ENCODE measurements around the gene CCNF.
A peak's percentile ranks its signal among the peaks of the same experiment; 100 is the strongest.
"Not testable (repeated sequence)": the region's sequence is repeated elsewhere in the genome, so short reads cannot be mapped to it uniquely, and the experiment has no call there.

The CCNF gene

DNA sequence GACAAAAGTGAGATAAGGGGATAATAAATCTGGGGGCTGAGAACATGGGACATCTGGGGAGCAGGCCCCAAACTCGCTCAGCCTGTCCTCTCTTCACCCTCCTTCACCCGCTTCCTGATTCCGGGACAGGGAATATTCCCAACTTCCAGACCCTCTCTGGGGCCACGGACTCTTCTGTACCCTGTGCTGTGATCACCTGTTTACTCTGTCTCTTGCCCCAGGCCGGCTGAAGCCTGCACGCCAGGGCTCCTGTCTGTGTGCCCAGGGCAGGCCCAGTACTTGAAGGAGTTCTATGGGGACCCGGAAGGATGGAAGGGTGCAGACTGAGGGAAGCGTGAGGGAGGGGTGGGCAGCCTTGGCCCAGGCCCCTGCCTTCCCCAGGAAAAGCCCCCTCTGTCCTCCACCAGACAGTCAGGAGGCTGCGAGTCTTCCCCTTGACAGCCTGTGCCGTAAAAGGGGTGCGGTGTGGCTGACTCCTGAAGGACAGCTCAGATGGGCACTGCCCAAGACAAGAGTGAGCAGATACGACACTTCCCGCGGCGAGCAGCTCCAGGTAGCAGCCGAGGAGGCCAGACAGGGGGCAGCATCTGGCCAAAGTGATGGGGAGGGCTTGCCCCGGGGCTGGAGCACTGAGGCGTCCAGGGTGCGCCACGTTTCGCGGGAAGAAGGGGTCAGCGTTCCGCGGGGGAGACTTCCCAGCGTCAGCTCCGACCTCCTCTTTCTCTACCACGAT is 1.0 kb upstream of the CCNF start:
- DNase-seq (ENCODE audit: low read depth in 2 of 2): peak in 1 of 2 donors; percentile 11

DNA sequence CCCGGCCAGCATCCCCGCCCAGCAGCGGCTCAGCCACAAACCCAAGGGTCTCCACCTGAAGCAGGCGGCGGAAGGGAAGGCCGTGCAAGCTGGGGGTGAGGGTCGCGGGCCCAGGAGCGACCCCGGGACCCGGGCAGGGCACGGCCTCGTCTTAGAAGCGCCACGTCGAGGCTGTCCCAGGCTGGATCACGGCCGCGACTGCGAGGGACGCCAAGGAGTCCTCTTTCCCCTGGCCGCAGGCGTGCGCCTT is 538 bp upstream of the CCNF start:
- DNase-seq (ENCODE audit: low read depth in 2 of 2): peak in 1 of 2 donors; percentile 7

DNA sequence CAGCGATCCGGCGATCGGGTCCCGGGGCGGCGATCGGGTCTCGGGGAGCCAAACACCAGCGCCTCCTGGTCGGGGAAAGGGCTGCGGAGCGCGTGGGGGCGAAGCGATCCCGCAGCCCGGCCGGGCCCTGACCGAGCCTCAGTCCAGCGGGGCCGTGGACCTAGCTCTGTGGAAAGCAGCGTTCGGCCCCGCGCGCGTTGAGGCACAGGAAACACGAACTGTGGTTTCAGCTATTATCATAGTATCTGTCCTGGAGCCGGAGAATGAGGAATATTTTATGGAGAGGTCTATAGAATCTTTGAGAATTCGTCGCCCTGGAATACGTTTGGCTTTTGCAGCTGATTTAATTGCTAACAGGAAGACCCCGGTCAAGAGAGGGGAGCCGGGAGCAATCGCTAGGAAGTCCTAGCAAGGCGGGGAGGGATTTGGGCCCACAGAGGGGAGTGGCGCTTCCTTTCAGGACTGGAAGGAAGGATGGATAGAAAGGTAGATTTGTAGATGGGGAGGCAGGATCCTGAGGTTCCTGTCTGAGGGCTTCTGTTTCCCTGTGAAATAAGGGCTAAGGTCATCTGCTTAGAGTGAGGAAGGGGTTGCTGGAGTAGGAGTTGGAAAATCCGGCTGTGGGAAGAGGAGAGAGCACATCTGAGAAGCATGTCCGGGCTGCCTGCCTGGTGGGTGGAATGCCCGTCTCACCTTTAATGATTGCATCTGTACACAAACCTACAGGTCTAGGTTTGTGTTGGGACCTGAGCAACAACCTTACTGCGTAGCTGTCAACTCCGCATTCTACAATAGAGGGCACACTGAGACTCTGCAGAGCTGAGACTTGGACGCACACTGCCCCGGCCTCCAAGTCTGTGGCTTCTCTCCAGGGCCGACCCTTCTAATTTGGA is 770 bp downstream of the CCNF start:
- no peak for DNase-seq (ENCODE audit: low read depth in 2 of 2)

DNA sequence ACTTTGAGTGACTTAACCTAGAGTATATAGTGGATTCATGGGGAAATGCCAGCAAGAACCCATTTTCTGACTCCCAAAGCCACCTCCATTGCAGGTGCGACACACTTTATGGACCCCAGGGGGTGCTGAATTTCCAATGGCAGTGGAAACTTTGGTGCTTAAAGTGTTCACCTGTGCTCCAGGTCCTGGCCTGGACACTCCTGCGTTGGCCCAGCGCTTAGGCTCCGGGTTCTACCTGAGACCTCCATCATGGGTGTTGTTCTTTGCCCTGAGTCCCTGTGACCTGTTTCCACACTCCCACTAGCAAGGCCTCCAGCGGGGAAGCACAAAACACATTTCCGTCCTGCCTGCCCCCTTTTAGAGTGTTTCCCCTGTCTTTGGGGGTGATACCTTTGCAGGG is 3.0 kb downstream of the CCNF start:
- no peak for DNase-seq (ENCODE audit: low read depth in 2 of 2)

DNA sequence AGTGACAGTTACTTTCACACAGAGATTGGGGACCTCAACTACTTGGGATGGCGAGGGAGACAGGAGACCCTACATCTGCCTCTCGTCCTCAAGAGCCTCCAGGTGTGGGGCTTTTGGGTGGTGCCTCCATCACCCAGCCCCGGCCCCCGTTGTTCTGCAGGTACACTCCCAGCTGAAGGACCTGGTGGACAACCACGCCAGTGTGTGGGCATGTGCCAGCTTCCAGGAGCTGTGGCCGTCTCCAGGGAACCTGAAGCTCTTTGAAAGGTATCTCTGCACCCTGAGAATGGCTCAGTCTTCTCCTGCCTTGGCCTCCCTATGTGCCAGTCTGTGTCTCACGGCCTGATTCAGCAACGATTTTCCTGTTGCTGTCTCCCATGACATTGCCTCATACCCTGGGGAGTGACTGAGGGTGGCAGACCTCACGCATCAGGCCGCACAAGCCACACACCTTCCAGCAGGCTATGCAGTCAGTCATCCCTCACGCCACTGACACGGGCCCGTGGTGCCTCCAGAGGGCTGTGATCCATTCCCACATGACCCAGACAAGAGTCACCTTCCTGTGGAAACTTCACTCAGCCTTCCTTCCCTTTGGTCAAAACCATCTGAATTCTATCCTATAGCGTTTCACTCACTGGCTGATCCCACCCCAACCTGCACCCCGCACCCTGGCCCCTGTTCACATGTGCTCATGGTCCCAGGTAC is 3.7 kb downstream of the CCNF start:
- no peak for DNase-seq (ENCODE audit: low read depth in 2 of 2)

DNA sequence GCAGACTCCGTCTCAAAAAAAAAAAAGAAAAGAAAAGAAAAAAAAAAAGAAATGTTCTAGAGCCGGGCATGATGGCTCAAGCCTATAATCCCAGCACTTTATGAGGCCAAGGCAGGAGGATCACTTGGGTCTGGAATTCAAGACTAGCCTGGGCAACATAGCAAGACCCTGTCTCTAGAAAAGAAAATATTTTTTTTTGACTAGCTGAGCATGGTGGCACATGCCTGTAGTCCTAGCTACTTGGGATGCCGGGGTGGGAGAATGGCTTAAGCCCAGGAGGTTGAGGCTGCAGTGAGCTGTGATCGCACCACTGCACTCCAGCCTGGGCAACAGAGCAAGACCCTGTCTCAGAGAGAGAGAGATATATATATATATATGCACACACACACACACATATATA is 6.0 kb downstream of the CCNF start:
- DNase-seq (ENCODE audit: low read depth in 2 of 2): not testable (repeated sequence)

DNA sequence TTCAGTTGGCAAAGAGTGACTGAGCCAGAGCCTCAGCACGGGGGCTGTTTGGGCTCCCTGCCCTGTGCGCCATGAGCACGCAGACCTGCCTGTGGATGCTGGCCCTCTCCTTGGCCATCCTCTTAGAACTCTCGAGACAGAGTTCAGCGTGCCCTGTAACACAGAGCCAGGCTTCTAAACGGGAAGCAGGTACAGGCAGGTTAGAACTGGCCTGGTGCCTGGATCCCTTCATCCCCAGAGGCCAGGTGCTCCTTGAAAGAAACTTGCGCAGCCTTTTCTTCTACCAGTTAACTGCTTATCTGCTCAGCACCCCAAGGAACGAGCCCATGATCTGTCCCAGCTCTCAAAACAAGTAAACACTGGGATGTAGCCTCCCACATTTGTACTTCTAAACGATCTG is 6.9 kb downstream of the CCNF start:
- no peak for DNase-seq (ENCODE audit: low read depth in 2 of 2)

DNA sequence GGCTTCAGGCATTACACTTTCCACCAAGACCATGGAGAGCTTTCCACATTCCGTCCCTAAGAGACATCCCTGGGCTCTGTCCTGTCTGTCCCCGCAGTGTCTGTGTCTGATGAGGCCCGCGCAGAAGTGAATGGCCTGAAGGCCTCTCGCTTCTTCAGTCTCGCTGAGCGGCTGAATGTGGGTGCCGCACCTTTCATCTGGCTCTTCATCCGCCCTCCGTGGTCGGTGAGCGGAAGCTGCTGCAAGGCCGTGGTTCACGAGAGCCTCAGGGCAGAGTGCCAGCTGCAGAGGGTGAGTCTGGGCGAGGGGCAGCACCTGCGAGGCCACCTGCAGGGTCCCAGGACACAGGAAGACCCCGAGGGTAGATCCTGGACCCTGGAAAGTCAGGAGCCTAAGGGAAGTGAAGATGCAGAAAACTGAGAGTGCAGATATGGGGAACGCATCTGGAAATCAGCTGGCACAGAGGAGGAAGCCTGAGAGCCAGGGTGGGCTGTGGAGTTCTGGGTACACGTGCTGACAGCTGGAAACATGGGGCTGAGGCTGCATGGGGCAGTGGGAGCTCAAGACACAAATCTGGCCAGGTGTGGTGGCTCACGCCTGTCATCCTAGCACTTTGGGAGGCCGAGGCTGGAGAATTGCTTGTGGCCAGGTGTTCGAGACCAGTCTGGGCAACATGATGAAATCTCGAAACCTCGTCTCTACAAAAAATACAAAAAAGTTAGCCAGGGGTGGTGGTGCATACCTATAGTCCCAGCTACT is 8.0 kb downstream of the CCNF start:
- no peak for DNase-seq (ENCODE audit: low read depth in 2 of 2)

DNA sequence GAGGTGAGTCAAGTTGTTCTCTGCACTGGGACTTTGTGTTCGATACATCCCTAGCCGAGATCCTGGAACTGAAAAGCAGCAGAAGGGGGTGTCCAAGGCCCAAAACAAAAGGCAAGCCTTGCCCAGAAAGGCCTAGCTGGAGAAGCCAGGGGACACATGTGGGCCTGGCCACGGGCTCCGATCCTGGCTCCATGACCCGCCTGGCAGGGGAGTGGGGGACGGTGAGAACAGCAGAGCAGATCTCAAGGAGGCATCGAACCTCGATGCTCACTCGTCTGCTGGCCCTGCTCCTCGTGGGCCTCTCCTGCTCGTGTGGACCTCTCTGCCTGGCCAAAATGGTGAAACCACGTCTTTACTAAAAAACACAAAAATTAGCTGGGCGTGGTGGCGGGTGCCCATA is 8.9 kb downstream of the CCNF start:
- no peak for DNase-seq (ENCODE audit: low read depth in 2 of 2)

DNA sequence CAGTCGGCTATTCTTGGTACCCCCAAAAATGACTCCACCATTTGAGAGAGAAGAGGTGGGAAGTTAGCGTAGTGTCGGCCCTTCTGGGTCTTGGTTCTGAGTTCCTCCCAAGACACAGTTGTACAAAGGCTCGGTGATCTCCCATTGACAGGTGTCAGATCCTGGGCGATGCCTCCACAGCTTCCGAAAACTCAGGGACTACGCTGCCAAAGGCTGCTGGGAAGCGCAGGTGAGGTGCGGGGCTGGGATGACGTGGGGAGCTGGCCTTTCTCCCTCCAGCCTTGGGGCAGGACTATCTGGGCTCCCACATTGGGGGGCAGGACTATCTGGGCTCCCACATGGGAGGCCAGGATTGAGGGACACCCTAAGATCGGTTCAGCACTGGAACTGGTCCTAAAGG is 10.4 kb downstream of the CCNF start:
- DNase-seq (ENCODE audit: low read depth in 2 of 2): no peak

DNA sequence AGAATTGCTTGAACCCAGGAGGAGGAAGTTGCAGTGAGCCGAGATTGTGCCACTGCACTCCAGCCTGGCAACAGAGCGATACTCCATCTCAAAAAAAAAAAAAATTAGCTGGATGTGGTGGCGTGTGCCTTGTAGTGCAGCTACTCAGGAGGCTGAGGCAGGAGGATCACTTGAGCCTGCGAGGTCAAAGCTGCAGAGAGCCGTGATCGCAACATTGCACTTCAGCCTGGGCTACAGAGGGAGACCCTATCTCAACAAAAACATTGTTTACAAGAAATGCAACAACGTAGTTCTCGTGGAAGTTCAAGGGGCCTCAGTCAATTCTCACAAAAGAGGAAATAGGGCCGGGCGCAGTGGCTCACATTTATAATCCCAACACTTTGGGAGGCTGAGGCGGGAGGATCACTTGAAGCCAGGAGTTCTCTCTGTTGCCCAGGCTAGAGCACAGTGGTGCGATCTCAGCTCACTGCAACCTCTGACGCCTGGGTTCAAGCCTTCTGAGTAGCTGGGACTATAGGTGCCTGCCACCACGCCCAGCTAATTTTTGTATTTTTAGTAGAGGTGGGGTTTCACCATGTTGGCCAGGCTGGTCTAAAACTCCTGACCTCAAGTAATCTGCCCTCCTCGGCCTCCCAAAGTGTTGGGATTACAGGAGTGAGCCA is 12.0 kb downstream of the CCNF start:
- DNase-seq (ENCODE audit: low read depth in 2 of 2): not testable (repeated sequence)

DNA sequence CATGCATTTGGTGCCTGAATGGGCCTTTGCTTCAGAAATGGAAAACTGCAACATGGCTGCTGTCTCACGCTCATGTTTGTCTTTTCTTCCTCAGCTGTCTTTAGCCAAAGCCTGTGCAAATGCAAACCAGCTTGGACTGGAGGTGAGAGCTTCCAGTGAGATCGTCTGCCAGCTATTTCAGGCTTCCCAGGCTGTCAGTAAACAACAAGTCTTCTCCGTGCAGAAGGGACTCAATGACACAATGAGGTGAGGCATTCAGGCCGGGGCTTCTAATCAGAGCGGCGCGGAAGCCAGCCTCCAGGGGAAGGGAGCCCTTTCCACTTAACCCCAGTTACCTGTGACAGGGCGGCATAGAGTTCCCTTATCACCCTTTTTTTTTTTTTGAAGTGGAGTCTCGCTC is 14.3 kb downstream of the CCNF start:
- no peak for DNase-seq (ENCODE audit: low read depth in 2 of 2)

DNA sequence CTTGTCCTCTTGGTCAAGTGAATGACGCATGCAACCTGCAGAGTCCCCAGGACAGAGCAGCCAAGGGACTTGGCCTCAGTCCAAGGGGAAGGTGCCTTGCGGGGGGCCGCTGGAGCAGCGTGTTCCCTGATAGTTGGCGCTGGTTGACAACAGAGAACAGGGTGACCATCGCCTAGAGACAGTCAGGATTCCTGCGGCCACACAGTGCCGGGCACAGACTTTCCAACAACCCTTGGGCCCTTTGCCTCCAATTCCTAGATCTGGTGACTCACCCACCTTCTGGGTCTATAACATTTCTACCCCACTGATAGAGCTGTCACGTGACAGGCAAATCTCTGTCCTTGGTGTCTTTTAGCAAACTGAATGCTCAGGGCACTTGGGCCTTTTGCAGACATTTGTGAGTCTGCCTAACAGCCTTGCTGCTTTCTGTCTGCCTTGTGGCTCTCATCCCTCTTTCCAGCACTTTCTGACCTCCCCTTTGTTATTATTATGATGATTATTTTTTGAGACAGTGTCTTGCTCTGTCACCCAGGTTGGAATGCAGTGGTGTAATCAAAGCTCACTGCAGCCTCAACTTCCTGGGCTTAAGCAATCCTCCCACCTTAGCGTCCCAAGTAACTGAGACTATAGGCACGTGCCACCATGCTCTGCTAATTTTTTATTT is 18.8 kb downstream of the CCNF start:
- no peak for DNase-seq (ENCODE audit: low read depth in 2 of 2)

DNA sequence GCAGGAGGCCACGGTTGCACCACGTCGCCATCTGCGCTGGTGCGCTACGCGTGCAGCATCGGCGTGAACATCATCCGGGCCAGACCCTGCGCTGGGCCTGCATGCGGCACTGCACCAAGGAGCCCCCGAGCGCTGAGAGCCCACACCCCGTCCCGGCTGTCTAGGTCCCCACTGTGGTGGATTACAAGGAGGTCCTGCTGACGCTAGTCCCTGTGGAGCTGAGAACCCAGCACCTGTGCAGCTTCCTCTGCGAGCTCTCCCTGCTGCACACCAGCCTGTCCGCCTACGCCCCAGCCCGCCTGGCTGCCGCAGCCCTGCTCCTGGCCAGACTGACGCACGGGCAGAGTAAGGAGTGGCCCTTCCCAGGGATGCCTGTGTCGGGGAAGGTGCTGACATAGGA is 19.9 kb downstream of the CCNF start:
- DNase-seq (ENCODE audit: low read depth in 2 of 2): no peak

DNA sequence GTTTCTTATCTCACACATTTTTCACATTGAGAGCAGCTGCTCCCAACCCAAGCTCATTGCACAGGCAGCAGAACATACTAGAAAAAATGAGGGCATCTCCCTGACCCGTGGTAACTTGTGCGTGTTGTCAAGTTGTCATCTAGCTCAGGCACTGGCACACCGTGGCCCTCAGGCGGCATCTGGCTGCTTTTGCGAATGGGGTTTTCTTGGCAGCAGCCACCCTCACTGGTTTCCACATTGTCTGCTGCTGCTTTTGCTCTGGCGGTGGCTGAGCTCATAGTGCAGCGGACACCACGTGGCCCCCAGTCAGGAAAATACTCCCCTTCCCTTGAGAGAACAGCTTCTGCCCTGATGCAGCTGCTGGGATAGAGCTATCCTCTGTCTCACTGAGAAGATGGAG is 21.3 kb downstream of the CCNF start:
- no peak for DNase-seq (ENCODE audit: low read depth in 2 of 2)

DNA sequence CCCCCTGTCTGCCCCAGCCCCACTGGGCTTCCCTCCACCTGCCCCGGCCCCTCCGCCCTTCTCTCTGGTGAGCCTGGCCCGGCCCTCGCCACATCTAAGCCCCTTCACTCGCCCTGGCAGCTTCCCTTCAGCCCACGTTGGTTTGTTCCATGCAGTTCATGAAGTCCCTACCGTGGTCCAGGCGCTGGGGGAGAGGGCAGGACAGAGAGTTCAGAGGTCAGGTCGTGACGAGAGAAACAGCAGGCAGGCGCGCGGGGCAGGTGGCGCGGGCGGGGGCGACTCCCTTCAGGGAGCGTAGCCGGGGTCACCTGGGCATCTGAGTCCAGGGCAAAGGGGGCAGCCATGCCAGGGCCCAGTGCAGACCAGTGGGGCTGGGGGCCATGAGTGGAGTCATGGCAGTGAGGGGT is 21.7 kb downstream of the CCNF start:
- DNase-seq (ENCODE audit: low read depth in 2 of 2): no peak

DNA sequence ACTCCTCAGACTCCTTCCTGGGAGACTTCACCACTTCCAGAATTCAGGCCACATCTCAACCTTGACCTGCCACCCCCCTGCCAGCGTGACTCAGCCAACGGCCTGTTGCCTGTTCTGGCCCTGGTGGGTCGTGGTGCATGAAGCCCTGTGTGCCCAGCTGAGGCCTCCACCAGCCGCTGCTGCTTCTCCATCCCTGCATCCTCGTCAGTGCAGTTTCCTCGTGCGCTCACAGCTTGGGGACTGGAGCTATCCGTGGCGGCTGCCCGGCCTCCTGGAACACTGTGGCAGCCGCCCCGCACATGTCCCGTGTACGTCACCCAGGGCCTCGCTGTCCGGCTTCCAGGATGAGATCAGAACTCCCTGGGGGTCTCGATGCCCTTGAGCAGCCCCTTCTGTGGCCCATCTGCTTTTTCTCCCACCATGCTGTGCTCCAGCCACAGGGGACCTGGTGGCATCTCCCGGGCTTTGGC is 22.6 kb downstream of the CCNF start:
- DNase-seq (ENCODE audit: low read depth in 2 of 2): no peak

DNA sequence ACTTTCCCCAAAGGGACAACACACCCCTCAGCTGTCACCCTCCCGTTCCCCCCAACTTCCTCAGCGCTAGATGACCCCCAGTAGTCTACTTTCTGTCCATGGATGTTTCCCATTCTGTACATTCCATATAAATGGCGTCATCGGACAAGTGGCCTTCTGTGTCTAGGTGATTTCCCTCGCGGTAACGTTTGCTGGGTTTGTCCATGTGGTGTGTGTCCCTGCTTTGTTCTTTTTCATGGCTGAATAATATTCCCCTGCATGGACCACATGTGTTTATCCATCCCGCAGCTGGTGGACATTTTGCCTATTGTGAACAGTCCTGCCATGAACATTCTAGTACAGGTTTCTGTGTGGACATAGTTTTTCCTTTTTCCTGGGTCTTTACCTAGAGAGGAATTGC is 23.4 kb downstream of the CCNF start:
- DNase-seq (ENCODE audit: low read depth in 2 of 2): no peak

DNA sequence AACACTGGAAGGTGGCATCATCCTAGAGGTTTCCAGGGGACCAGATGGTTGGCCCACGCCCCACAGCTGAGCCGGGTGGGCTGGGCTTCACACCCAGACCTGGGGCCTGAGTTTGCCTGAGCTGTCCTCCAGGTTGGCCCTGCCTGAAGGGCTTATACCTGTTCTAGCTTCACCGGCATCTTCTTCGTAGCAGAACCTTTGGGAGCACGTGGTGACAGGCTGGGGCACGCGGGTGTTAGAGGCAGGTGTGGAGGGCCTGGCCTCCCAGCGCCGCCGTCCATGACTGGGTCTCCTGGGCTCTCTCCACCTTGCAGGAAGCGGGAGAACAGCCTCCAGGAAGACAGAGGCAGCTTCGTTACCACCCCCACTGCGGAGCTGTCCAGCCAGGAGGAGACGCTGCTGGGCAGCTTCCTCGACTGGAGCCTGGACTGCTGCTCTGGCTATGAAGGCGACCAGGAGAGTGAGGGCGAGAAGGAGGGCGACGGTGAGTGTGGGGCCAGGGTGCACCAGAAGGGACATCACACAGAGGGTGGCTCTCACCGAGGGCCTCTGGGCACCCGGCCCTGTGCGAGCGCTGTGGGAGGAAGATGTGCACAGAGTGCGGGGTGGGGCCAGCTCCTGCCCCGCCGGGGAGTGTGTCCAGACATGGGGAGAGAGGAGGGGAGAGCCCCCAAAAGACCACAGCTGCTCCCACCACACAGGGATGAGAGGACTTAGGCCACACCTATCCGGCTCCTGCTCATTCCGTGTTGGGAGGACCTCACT is 26.0 kb downstream of the CCNF start:
- no peak for DNase-seq (ENCODE audit: low read depth in 2 of 2)

DNA sequence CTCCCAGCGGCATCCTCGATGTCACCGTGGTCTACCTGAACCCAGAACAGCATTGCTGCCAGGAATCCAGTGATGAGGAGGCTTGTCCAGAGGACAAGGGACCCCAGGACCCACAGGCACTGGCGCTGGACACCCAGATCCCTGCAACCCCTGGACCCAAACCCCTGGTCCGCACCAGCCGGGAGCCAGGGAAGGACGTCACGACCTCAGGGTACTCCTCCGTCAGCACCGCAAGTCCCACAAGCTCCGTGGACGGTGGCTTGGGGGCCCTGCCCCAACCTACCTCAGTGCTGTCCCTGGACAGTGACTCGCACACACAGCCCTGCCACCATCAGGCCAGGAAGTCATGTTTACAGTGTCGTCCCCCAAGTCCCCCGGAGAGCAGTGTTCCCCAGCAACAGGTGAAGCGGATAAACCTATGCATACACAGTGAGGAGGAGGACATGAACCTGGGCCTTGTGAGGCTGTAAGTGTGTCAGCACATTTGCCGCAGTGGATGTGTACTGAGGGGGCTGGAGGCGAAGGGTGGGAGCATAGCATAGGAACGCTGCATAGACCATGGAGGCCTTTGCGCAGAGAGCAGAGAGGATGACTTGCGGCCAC is 27.4 kb downstream of the CCNF start:
- no peak for DNase-seq (ENCODE audit: low read depth in 2 of 2)

All from stimulated activated CD8-positive, alpha-beta memory T cell treated with anti-CD3 and anti-CD28 coated beads, Interleukin-2, amount 100 ng/mL, for 48 hours (primary cell).